ENCODE measurements around the gene CTBP2.

The CTBP2 gene

GRCh38 chr10:125122566-125122965 lies 37.8 kb downstream of the CTBP2 start:
- no peak for DNase-seq

DNA sequence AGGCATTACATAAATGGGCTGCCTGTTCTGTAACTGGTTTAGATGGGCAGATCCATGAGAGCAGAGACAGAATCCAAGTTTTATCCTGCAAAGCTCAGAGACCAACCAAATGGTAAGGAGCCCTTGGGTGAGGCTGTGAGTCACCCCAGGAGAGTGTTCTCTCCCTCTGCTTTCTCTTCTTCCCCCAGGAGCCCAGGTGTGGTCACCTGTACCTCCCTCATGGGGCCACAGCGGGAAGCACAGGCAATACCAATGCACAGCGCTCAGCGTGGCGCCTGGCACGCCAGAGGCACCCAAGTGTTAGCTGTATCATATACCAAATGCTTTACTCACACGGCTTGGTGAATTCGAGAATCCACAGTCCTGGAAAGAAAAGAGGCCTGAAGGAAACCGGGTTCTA lies 39.4 kb downstream of the CTBP2 start:
- DNase-seq = no peak

- DNase-seq = no peak
Observed at GRCh38 chr10:125120053-125120710, 40.2 kb downstream of the CTBP2 start.

DNA sequence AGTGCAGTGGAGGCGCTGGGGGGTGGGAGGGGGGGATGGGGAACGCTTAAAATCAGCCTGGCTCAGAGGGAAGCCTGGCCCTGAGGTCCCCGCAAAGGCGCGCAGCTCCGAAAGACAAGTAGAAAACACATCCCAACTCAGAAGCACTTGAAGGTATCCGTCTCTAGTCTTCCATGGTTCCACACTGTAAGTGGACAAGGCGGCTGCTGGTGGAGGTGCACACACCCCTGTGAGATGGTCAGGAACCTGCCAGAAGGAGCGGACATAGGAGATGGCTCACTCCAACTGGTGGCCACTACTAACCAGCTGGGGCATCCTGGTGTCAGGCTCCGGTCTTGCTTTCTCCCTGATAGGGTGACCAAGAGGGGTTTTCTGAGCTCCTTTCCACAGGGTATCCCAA lies 41.7 kb downstream of the CTBP2 start:
- DNase-seq = no peak

DNA sequence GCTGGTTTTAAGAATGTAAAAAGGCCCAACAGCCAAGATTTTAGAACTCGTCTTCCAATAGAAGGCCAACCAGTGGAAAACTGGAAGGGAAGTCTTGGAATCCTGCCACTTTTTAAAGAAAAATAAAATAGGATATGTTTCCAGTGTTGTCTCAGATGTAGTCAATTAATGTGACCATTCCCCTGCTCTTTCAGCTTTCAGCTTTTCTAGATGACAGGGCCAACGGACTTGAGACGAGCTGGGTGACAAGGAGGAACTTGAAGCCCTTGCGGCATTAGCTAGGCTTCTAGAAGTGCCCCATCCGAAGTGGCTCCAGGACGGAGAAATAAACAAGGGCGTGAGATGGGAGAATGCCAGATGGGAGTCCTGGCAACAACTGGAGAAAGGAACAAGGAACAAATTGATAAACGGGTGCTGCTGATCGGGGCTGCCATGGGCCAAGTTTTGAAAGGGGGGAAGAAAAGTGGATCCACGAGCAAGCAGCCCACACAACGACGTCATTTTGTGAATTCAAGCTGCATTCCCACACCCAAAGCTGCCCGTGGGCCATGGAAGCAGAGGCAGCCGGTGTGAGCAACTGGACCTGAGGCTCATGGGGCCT lies 42.3 kb downstream of the CTBP2 start:
- DNase-seq = no peak

DNA sequence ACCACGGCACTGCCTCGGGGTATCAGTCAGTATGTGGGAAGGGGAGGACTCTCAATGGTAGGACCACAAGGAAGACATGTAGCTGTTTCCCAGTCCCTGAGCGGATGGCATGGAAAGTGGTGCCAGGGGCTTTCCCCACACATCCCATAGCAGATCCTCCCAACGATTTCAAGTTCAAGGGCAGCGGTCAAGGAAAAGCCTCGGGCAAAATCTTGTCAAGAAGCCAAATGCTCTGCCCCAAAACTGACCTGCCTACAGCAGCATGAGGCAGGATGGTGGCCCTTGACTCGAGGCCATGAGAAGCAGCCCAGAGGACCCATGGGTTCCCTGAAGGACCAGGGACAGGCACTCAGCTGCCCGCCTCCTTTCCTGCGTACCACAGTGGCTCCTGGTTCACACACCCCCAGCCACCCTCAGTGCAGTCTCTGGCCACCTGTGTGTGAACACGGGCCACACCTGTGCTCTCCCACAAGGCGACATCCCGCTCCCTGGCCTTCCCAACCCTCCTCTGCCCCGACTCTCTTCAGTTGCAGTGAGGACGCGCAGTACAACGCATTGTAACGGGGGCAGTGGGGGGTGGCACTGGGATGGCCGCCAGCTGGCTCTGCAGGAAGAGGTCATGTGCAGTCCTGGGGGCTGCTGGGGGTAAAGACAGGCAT lies 43.6 kb downstream of the CTBP2 start:
- DNase-seq = no peak

- DNase-seq = no peak
Observed at GRCh38 chr10:125116041-125116649, 44.2 kb downstream of the CTBP2 start.

DNA sequence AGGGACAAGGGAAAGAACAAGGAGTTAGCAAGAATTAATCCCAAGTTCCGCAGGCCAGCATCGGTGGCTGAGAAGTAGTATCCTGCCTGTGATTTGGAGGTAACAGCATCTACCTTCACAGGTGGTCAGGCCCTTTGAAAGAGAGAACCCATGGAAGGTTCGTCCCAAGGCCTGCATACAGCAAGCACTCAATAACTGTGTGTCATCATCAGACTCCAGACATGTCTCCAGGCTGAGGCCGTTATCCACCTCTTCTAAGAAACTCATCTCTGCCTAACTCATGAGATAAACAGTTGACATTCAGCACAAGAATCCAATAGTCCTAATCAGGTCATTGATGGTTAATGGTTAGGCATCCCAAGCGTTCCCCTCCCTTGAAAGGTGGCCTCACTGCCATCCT lies 45.0 kb downstream of the CTBP2 start:
- DNase-seq = no peak

DNA sequence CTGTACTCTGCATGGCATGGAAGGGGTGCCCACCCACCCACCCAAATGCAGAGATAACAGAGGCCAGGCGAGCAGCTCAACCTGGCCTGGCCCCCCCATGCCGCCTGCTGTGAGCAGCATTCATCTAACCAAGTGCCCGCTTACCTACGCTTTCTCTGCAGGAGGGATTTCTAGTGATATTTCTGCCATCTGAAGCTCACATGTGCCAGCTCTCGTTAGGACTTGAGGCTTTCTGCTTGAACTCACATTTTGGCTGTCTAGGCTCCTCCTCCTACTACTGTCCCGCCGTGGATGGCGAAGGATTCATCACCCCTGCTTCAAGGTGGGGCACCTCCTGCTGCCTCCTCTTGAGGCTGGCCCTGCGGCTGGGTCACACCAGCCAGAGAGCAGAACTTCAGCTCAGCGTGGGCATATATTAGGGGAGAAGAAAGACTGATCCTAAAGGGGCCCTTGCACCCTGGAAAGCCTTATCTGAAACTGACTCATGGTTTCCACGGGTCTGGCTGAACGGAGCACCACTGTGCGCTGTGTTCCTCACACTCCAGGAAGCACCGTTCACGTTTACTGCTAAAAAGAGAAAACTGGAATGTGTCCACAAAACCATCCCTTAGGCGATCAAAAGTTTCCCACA lies 45.5 kb downstream of the CTBP2 start:
- DNase-seq = no peak

GRCh38 chr10:125113691-125114371 lies 46.5 kb downstream of the CTBP2 start:
- no peak for DNase-seq

DNA sequence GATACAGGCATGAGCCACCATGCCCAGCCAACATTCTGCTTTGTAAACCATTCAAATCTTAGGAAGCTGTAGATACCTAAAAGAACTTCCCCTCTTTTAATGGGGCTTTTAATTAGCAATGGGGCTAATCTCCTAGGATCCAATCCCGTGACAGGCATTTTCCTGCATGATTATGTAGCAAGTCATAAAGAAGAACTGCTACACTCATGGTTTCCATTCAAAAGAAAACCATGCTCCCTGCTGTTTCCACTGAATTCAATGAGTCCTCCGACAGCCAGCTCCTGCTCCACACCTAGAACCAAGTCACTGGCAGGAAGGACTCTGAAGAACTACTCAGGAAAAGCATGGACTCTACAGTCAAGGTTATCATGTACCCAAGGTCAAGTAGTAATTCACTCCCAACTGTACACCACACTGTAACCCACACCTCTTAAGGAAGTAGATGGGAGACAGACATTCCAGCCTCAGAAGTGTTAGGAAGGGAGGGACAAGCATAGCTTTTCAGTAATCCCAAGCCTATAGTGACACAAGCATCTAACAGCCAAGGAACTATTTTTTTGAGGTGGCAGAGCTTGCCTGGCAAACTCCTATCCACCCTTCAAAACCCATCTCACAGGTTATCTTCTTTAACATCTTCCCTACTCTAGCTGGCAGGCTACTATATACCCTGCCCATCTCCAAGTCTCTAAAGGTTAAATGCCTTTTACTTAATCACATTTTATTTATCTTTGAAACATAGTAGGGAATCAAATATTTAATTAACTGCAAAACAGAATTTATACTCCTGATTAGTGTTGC lies 47.5 kb downstream of the CTBP2 start:
- DNase-seq = no peak

DNA sequence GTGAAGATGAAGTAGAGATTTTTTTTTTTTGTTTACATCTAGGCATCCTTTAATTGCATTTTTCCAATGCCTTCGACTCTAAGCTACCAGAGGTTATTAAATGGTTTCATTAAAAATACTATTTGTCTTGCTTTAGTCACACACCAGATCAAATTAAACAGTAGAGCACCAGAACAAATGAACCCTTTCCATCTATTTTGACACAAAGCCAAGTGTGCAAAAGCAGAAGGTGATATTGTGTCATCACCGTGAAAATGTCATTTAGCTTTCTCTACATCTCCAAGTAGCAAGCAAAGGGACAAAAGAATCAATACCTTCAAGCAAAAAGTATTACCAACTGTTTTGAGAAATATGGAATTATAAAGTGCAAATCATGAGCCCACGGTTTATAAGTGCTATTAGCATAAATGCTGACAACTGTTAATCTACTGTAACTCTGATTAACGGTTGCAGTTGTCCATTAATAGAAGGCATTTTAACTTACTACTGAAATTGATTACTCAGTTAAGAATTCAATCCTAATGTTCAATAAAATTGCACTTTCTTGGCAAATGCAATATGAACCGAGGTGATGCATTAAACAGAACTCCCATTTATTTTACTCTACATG lies 49.1 kb downstream of the CTBP2 start:
- no peak for DNase-seq

DNA sequence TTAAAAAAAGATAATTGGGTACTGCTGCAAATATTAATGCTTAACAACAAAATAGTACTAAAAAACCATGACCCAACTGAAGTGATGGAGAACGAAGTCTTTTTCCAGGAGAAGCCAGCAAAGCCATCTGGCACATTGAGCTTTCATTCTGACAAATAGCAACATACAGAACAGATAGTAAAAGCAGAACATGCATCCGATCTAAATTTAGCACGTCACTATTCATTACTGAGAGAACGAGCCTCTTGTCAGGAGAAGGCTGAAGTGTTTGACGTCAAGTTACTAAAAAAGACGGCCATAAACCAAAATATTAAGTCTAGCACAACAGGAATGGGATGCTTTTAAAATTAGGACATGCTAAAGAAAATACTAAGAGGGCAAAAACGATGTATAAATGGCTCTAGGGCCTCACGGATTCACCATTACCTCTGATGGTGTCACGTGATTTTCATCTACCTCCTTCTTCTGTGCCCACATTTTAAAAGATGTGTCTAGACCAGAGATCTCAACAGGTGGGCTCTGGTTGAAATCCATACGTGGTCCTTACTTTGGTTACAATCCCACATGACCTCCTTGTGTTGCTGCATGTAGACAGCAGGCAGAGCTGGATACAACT lies 52.3 kb downstream of the CTBP2 start:
- no peak for DNase-seq

DNA sequence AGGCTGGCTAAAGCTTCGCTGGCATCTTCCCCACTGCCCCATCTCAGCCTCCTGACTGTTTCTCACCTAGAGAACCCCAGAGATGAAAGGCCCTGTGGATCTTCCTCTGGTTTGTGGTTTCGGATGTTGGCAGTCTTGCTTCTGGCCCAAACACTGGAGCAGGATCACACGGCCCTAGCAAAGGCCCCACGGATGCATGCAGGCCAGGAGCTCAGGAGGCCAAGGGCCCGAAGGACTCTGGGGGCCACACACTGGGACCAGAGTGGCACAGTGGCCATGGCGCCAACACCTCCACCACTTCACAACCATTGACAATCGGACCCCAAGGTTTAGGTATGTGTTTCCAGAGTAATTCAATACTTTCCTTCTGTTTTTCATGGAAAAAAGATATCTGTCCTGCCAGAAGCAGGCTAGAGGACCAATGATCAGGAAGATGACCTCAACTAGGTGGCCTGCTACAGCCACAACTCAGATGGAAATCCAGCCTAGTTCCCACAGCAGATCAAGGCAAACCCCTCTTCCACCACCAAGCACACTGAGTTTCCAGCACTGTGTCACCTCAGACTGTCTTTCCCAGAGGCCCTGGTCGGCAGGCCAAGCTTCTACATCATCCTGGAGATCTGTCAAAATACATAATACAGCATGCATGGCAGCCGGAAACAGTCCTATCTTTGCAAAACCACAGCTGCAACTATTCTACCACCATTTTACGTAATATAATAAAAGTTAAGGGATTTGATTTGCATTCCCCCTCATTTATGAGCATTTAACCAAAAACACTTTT lies 53.0 kb downstream of the CTBP2 start:
- DNase-seq = no peak

GRCh38 chr10:125106586-125106985 lies 53.8 kb downstream of the CTBP2 start:
- DNase-seq = no peak

DNA sequence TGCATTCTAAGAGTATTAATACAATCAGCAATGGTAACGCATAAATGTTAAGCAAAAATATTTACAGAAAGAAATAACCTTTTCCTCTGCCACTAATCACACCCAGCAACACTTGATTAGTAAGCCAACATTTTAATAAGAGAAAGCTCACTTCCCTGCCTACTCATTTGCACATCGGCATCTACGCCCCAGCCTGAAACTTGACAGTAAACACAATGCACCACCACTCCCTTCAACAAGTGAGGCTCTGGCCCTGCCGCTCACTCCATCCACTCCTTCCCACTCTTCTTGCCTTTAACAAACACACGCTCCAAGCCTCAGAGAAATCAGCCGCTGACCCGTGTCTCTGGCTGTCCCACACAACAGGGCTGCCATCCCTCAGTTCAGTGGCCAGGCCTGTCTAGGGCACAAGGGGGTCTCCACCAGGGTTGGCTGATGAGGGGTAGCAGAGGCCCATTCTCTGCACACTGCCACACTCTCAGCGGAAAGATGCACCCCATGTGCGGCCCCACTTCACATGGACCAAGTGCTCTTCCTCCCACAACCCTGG lies 54.6 kb downstream of the CTBP2 start:
- no peak for DNase-seq

DNA sequence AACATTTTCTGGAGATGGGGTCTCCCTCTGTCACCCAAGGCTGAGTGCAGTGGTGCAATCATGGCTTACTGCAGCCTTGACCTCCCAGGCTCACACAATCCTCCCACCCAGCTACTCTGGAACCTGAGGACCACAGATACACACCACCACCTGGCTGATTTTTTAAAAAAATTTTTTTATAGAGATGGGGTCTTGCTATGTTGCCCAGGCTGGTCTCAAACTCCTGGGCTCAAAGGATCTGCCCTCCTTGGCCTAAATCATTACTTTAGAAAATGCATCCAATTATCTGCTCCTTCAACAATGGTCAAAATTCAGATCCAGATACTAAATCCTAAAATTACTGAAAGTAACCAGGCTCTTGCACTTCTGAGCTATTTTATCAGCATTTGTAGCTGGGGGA lies 55.2 kb downstream of the CTBP2 start:
- no peak for DNase-seq

DNA sequence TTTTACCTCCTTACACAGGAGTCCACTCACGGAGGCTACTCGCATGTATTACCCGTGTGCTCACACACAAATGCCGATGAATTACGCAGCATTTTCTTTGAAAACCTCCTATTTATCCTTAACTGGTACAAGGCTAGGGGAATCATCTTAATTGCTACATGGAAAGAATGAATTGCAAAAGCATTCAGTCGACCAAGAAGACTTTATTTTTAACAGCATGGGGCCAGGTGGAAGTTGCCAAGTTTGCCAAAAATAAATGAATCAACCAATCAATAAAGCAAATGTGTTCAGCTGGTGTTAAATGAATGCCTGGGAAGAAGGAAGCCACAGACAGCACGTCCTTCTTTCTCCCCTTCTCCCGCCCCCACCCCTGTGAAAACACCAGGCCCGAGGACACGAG lies 55.8 kb downstream of the CTBP2 start:
- DNase-seq = no peak

- no peak for DNase-seq
Observed at GRCh38 chr10:125103924-125104323, 56.4 kb downstream of the CTBP2 start.

DNA sequence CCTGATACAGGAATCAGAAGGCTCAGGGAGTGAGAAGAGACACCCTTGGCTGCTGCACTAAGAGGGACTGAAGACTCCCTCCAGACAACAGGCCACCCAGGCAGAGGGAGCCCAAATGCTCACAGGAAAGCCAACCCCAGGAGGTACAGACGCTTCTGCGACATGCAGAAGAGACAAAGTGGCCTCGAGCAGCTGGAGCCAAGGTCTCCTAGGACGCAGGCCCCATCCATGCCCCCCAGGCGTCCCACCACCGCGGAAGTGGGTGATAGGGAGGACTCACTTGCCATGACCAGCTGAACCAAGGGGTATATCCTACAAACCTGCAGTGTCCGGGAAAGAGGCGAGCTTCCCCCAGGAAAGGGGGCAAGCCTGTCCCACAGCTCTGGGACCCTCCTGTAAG lies 56.9 kb downstream of the CTBP2 start:
- DNase-seq = no peak
